Erythroblast (primary cell): ENCODE data around the gene MUC5B.

ENCODE experiments used
- GATA1 ChIP-seq: IDR thresholded peaks from 2 replicates; pipeline ENCODE4 v1.6.1; 2011; ENCODE audit warnings: low read depth, mild to moderate bottlenecking, control low read depth, low read length, moderate library complexity
- POLR2A ChIP-seq: IDR thresholded peaks from 2 replicates; pipeline ENCODE4 v1.6.1; 2011; ENCODE audit warnings: mild to moderate bottlenecking, low read length

- no peak for TF ChIP-seq POLR2A
- TF ChIP-seq GATA1, result no peak
Measured at GRCh38 chr11:1231396-1232020, 8.6 kb downstream of the MUC5B start.
